ENCODE measurements around the gene RFX2.
"Not testable (repeated sequence)": the region's sequence is repeated elsewhere in the genome, so short reads cannot be mapped to it uniquely, and the experiment has no call there.

Gene RFX2

DNA sequence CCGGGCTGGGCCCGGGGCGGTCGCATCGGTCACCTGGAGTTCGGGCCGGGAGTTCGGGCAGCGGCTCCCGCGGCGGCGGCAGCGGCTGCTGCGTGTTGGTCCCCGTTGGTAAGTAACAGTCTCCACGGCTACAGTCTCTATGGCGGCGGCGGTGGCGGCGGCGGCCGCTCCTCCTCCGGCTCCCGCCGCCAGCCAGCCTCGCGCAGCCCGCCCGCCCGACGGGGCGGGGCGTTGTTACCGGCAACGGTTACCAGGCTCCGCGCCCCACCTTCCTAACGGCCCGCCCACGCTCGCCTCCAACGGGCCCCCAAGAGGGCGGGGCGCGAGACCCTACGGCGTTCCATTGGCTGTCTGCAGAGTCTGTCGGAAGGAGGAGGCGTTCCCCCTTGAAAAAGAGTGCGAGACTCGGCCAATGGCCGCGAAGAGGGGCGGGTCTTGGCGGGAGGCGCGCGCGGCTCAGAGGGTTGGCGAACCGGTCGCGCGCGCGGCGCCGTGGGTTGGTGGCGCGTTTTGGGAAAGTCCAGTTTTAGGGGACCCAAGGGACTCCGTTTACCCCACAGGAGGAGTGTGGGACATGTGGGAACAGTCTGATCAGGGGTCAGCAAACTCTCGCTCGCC is at the start of gene RFX2:
RFX2 (minus strand) TSS at position 141 of the 618 bp plus-strand sequence. CDS start 63,004 bp downstream, outside the sequence.
- DNase-seq = peak; percentile 97

DNA sequence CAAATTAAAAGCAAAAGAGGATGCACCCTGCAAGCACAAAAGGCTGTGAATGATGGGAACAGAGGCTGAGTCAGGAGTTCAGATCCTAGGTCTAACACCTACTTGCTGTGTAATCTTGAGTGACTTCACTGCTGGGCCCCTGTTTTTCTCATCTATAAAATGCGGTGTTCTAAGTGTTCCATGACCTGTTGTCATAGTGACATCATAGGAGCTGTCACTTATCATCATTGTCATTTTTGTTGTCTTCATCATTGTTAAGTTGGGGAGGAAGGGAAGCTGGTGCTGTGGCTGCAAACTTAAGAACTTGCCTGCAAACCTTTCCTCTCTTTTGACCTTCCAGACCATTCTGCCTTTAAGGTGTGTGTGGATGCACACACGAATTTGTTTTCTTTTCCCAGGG is 45.7 kb upstream of the RFX2 start:
- DNase-seq = no peak

DNA sequence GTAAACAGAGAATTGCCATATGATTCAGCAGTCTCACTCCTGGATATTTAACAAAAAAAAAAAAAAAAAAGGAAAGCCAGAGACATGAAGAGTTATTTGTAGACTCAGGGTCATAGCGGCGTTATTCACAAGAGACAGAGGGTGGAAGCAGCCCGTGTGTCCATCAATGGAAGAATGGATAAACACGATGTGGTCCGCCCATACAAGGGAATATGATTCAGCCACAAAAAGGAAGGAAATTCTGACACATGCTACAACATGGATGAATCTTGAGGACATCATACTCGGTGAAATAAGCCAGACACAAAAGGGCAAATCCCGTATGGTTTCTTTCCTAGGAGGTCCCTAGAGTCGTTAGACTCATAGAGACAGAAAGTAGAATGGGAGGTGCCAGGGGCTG is 40.0 kb upstream of the RFX2 start:
- no peak for DNase-seq

DNA sequence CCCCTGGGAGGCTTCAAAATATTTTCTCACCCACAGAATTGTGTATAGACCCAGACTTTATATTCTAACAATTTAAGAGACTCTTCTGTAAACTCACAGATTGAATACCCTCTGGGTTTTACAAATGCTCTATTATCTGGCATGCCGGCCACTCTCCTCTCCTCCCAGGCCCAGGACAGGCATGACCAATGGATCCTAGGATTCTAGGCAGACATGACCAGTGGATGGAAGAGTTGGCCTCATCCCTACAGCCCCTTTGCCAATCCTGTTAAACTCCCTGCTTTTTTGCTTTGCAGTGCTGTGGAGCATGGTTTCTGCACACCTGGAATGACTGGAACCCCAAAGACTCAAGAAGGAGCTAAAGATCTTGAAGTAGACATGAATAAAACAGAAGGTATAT is 30.9 kb upstream of the RFX2 start:
- DNase-seq = no peak

DNA sequence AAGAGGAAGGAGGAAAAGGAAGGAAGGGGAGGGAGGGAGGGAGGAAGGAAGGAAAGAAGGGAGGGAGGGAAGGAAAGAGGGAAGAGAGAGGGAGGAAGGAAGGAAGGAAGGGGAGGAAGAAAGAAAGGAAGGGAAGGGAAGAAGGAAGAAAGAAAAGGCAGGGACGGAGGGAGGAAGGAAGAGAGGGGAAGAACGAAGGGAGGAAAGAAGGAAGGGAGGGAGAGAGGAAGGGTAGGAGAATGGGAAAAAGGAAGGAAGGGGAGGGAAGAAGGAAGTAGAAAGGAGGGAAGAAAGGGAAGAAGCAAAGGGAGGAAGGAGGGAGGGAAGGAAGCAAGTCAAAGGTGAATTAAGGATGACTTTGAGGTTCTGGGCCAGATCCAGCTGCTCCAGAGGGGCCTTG is 28.2 kb upstream of the RFX2 start:
- no peak for DNase-seq

DNA sequence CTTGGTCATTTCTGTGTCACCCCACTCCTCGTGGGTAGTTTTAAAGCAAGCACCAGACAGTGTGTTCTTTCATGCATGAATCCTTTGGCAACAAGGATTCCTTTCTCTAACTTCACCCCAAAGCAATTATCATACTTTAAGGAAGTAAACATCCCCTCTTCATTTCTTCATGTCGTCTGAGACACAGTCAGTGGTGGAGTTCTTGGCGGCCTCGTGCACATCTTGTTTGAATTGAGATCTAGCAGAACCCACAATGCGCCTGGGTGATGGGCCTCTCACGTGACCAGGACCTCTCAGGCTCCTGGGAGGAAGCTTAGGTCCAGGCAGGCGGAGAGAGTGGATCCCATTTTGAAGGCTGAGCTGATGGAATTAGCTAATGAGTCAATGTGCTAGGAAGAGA is 27.8 kb upstream of the RFX2 start:
- no peak for DNase-seq

DNA sequence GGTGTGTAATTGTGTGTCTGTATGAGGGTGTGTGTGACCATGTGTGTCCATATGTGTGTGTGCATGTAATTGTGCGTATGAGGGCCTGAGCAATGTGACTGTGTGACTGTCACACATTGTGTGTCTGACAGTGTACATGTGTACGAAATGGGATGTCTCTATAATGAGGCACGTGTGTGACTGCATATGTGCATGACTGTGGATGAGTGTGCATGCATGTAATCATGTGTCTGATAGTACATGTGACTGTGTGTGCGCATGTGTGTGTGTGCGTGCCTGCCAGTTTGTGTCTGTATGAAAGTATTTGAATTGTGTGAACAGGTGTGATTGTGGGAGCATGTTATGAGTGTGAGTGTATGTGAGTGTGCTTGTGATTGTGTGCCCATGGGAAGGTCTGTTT is 22.9 kb upstream of the RFX2 start:
- no peak for DNase-seq

DNA sequence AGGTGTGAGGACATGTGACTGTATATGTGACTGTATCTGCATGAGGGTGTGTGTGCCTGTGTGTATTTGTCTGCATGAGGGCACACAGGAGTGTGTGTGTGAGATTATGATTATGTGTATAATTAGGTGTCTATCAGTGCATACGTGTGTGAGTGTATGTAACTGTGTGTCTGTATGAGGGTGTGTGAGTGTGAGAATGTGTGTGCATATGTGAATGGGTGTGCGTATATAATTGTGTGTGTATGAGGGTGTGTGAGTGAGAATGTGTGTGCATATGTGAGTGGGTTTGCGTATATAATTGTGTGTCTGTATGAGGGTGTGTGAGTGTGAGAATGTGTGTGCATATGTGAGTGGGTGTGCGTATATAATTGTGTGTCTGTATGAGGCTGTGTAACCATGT is 22.2 kb upstream of the RFX2 start:
- DNase-seq = no peak

DNA sequence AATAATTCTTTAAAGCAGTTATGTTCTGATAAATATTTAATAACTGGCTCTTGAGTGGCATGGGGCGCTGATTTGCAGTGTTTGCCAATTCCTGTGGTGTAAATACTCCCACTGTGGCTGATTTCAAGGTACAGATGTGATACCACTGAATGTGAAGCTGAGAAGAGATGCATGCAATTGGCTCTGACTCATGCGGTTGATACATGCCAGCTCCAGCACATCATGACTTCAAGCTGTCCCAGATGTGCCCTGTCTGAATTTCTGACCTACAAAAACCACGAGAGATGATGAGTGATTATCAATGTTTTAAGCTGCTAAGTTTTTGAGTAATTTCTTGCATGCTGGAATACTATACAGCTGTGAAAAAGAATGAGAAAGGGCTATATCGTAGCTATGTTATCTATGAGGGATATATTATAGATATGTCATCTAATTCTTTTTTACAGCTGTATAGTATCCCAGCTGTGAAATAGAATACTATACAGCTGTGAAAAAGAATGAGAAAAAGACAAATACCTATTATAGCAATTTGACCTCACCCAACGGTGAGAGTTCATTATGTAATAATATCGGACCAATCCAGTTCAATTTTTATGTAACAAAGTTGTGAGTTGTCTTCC is 17.5 kb upstream of the RFX2 start:
- no peak for DNase-seq

DNA sequence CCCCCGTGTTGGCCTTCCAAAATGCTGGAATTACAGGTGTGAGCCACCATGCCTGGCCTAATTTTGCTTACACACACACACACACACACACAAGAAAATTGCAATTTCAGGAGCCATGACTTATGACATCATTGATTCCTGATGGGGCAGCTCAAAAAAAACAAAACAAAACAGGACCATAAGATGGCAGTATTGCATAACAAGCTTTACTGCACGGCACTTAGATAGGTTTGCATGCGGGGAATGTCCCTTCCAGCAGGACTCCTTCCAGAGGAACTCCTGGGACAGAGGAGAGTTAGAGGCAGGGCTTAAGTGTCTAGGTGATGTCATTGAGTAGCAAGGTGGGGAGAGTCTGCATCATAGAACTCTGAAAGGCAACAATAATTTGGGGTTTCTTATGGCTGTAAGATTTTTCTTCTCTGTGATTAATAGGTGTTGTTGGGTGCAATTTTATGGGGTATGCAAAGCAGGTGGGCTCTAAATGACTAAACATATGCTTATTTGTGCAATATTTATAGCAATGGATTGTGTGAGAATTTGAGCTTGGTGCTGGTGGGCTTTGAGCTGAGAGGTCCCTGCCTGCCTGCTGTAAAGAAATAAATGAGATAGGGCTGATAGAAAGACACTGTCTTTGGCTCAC is 16.2 kb upstream of the RFX2 start:
- peak; percentile 46 for DNase-seq

DNA sequence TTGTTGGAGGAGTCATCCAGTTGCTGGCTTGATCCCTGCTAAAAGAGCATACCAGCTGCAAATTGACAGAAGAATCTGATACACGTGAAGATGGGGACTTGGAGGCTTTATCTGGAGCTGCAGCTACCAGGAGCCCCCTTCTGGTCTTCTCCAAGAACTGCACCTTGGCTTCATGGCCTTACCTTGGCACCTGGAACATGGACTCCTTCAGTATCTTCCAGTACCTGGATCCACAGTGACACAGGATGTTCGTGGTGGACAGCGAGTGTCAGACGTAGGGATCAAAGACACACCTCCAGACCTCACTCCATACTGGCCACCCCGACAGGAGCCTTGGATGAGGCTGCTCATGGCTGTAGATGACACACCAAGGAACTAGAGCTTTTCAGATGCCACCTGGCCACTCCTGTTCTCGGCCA is 15.3 kb upstream of the RFX2 start:
- peak; percentile 86 for DNase-seq

DNA sequence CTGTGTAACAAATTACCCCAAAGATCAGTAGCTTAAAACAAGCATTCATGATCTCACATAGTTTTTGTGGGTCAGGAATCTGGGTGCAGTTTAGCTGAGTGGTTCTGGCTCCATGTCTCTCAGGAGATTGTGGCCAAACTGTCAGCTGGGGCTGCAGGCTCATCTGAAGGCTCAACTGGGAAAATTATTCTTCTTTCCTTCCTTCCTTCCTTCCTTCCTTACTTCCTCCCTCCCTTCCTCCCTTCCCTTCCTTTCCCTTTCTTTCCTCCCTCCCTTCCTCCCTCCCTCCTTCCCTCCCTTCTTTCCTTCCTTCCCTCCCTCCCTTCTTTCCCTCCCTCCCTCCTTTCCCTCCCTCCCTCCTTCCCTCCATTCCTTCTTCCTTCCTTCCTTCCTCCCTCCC is 8.7 kb upstream of the RFX2 start:
- no peak for DNase-seq

DNA sequence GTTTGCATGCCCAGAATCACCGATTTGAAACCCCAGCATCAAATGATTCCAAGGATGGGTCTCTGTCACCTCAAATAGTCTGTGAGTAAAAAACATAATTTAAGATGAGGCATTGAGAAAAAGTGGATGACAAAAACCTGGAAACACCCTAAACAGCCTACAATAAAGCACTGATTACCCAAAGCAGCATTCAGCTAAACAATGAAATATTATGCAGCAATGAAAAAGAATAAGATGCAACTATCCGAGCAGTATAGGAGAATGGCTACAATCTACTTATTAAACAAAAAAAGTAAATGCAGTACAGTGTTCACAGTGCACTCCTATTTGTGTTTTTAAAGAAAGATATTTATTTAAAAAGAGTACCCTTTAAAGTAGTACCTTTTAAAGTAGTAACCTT is 7.7 kb upstream of the RFX2 start:
- DNase-seq = no peak

DNA sequence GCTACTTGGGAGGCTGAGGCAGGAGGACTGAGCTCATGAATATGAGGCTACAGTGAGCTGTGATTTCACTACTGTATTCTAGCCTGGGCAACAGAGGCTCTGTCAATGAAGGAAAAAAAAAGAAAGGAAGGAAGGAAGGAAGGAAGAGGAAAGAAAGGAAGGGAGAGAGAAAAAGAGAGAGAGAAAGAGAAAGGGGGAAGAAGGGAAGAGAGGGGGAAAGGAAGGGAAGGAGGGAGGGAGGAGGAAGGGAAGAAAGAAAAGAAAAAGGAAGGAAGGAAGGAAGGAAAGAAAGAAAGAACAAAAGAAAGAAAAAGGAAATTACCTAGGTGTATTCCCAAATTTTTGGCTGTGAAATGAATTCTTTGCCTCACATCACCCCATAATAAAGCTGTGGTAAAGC is 7.2 kb upstream of the RFX2 start:
- no peak for DNase-seq

DNA sequence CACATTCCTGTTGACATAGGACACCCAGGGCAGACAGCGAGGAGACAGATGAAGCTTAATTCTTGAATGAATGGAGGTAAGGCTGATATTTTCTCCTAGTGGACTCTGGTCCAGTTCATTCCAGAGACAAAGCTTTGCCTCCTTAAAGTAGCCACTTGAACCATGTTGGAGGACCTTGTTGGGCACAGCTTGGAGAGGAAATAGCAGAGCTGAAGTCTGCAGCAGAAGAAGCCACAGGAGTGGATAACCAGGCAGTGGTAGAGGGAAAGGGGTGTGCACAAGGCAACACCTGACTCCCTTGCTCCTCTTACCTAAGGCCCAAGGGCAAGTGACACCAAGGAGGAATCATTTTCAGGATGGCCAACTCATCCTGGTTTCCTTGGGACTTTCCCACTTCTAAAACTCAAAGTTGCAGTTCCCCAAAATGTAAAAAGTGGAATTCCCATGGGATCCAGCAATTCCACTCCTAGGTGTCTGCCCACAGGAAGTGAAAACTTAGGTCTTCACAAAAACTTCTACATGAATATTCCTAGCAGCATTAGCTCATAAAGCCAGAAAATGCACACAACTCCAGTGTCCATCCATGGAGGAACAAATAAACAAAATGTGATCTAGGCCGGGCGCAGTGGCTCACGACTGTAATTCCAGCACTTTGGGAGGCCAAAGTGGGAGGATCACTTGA is 6.6 kb upstream of the RFX2 start:
- no peak for DNase-seq

DNA sequence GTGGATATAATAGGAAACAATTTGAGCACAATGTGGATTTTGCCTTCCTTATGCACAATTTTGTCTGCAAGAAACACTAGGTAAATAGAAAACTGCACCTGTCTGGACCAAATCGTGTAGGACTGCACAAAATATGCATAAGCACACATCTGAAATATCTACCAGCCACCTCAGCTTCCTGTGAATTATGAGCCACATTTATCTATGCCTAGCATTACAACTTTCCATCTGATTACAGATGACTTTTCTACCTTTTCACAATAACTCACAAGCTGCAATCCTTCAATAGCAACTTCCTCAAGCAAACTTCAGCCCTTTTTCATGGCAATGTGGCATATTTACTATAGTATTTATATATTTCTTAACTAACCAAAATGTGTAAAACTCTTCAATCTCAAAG is 5.7 kb upstream of the RFX2 start:
- DNase-seq = no peak

DNA sequence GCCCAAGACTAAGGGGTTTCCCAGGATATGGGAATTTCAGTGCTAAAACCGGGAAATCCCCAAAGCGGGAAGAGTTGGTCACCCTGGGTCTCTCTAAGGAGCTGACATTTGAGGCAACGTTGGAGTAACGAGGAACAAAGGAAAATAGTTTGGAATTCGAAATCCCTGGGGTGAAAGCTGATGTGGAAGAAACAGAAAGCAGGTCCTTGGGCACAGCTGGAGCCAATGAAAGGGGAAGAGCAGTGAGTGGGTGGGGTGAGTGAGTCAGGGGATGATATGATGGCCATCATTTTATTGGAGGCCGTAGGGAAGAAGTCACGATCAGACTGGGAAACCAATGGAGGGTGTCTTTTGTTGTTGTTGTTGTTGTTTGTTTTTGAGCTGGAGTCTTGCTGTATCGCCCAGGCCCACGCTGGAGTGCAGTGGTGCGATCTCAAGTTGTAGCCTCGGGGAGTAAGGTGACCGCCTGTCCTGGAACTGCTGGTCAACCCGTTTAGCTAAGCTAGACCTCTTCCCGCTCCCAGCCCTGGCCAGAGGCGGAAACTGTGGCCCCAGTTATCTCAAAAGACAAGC is 3.4 kb upstream of the RFX2 start:
- no peak for DNase-seq

DNA sequence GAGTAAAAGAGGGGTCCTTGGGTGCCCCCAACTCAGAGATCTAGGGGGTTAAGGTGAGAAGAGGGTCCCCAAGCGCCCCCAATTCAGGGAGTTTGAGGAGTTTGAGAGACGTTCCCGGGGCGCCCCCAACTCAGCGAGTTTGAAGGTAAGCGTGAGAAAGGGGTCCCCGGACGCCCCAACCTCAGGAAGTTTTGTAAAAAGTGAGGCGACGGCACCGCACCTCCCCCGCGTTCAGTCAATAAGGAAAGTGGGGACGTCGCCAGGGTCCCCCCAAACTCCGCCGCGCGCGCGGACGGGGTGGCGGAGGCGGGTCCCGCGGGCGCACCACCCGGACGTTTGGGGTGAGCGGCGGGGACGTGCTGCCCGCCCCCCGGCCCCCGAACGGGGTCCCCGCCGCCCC is 353 bp downstream of the RFX2 start:
- no peak for DNase-seq

DNA sequence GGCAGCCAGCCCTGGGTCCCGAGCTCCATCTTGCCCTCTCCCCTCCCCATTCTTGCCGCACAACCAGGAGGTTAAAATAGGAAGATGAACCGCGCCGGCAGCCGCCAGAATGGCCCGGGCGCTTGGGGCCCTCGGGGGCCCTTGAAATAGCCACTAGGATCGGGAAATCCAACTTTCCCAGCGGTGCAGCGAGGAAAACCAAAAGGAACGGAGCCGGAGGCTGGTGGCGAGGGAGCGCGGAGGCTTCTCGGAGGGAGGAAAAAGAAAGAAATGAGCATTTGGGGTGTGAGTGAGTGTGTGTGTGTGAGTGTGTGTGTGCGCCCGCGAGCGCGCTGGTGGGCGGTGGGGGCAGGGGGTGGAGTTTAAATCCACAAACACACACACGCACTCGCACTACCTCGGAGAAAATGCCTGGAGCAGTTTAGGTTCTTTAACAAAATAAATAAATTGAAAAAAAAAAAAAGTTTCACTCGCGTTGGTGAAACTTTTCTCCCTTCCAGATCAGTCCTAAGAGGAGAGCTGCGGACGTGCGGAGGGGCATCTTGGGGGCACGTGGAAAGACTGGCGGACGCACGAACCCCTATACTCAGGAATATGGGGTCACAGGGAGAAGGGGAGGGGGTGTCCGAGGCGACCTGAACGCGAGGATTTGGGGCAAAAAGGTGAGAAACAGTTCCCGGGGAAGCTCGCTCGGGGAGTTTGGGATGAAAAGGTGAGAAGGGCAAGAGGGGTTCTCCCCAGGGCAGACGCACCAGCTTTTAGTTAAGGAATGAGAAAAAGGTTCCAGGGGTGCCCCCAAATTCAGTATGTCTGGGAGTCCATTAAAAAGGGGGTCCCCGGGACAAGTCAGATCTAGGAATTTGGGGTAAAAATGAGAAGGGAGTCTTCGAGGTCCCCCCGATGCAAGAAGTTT is 1.3 kb downstream of the RFX2 start:
- DNase-seq = peak; percentile 25

DNA sequence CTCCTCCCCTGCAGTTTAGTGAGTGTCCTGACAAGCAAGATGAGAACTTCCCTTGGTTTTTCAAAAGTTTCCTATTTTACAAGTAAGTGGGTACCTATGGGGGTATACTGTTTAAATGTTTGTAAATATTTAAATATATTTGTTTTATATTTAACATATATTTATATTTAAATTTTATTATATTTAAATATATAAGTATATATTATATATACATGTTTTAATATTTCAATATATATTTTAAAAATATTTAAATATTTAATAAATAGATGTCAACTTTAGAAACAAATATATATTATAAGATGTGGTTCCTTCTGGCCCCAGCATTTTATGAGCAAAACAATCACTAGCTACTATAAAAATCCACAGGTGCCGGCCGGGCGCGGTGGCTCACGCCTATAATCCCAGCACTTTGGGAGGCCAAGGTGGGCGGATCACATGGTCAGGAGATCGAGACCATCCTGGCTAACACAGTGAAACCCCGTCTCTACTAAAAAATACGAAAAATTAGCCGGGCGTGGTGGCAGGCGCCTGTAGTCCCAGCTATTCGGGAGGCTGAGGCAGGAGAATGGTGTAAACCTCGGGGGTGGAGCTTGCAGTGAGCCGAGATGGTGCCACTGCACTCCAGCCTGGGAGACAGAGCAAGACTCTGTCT is 3.5 kb downstream of the RFX2 start:
- not testable (repeated sequence) for DNase-seq

DNA sequence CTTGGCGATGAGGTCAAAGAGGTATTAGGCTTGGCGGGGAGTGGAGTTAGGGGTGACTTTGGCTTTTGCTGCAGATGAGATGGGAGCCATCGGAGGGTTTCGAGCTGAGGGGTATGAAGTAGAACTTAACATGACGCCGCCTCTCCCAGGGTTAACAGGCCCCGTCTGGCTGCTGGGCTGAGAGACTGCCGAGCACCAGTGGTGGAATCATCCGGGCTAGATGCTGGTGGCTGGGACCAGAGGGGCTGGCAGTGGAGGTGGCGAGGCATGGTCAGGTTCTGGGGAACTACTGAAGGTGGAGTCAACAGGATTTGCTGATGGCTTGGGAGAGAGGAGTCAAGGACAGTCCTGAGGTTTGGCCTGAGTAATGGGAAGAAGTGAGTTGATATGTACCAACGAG is 4.9 kb downstream of the RFX2 start:
- no peak for DNase-seq

DNA sequence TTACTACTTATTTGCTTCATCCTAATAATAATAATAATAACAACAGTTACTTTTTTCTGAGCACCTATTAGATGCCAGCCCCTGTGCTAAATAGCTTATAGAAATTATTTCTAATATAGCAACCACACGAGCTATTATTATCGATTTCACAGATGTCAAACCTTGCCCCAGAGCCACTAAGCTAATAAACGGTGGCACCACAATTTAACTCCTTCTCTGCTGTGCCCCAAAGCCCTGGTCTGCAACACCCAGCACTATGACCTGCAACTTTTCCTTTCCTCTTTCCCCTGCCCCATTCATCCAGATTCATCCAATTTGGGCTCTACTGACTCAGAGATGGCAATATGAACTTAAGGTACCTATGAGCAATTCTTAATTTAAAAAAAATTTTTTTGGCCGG is 6.4 kb downstream of the RFX2 start:
- no peak for DNase-seq

Data from NCI-H1105 treated with DMSO at 0.1 percent for 48 hours (cell line).